ENCODE data around the gene CLDN10.
"Not testable (repeated sequence)": the region's sequence is repeated elsewhere in the genome, so short reads cannot be mapped to it uniquely, and the experiment has no call there.

The CLDN10 gene

GRCh38 chr13:95541308-95541707, 11.2 kb upstream of the CLDN10 start:
- DNase-seq (ENCODE audit: low read depth in 3 of 3) = no peak

DNA sequence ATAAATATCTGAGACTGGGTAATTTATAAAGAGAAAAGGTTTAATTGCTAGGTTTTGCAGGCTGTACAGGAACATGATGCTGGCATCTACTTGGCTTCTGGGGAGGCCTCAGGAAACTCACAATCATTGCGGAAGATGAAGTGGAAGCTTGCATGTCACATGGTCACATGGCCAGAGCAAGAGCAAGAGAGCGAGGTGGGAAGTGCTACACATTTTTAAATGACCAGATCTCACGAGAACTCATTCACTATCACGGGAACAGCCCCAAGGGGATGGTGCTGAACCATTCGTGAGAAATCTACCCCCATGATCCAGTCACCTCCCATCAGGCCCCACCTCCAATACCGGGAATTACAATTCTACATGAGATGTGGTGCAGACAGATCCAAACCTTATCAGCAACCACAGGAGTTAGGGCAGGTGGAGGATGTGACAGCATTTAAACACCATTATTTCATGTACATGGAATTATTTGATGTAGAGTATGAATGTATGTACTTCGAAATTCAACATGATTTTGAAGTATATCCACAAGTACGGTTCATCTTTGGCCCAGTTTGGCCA, 10.5 kb upstream of the CLDN10 start:
- no peak for DNase-seq (ENCODE audit: low read depth in 3 of 3)

DNA sequence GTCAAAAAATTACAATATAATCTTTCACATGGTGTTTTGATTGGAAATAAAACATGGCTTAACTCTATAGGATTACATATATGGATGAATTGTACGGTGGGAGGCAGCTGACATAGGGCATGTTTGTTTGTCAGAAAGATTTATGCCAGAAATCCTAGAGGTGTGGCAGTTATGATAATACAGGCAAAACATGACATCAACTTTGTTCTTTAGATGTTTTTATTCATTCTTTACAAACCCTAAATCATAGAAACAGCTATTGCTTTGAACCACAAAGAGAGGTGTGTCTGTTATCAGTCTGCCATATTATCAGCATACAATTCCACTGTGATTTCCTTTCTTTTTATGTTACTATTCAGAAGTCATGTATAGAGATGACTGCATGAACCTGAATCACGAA, 8.2 kb upstream of the CLDN10 start:
- no peak for DNase-seq (ENCODE audit: low read depth in 3 of 3)

DNA sequence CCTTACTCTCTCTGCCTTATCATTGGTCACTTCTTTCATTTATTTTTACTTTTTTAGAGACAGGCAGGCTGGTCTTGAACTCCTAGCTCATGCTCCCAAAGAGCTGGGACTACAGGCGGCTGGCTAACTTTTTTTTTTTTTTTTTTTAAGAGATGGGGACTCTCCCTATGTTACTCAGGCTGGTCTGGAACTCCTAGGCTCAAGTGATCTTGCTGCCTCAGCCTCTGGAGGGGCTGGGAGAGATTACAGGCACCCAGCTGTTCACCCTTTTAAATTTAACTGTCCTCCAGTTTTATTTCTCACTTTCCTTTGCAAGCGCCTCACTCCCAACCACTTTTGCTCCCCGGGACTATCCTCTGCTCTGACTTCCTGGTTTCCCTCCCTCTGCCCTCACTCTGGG, 5.6 kb upstream of the CLDN10 start:
- DNase-seq (ENCODE audit: low read depth in 3 of 3) = no peak

GRCh38 chr13:95547531-95548167, 4.9 kb upstream of the CLDN10 start:
- no peak for DNase-seq (ENCODE audit: low read depth in 3 of 3)

DNA sequence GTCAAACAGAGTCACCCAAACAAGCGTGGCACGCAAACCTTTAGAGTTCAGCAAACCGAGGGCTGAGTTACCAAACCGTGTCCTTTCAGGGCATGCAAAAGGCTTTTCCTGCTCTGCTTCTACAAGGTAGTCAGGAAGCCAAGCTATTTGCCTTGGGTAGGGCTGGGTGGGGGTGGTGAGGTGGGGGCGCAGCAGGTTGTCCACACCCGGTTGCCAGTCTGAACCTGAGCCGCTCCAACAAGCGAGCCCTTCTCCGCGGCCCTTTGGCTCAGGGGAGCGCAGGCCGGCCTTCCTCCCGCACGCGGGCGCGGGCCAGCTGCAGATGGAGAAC, 347 bp upstream of the CLDN10 start:
- DNase-seq (ENCODE audit: low read depth in 3 of 3) = no peak

GRCh38 chr13:95553581-95554385, 1.3 kb downstream of the CLDN10 start:
- no peak for DNase-seq (ENCODE audit: low read depth in 3 of 3)

GRCh38 chr13:95557013-95557412, 4.5 kb downstream of the CLDN10 start:
- no peak for DNase-seq (ENCODE audit: low read depth in 3 of 3)

DNA sequence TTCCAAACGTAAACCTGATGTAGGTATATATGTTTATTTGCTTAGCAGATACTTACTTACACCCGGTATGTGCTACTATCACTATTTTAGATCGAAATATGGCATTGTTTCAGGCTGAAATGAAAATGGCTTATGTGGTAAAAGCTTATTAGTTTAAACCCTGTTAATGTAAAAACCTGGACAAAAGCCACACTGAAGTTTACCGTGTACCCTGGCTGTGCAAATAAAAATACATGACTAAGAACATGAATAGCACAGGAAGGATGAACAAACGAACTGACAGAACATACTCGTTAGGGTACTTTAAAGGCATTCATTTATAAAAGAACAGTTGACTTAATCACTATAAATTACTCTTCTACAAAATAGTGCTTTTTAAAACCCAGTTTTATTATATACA, 6.6 kb downstream of the CLDN10 start:
- no peak for DNase-seq (ENCODE audit: low read depth in 3 of 3)

DNA sequence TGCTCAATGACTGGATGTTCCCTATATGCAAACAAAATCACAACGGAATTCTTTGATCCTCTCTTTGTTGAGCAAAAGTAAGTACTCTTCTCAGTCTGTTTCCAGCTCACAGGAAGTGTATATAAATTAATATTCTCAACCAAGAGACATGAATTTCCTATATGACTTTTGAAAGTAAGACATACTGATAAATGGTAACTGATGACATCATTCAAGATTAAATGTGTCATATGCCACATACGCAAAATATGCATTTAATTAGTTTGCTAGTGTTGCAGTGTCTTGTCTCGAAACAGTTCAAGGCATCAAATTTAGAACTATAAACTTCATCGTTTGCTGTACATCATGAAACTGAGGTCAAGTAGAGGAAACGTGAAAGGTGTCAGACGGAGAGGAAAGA, 7.9 kb downstream of the CLDN10 start:
- no peak for DNase-seq (ENCODE audit: low read depth in 3 of 3)

- DNase-seq (ENCODE audit: low read depth in 3 of 3) = no peak
These were observed 11.6 kb downstream of the CLDN10 start for GRCh38 chr13:95564091-95564490.

GRCh38 chr13:95564733-95565291, 12.3 kb downstream of the CLDN10 start:
- no peak for DNase-seq (ENCODE audit: low read depth in 3 of 3)

- DNase-seq (ENCODE audit: low read depth in 3 of 3) = not testable (repeated sequence)
These were observed 13.2 kb downstream of the CLDN10 start for GRCh38 chr13:95565758-95566157.

GRCh38 chr13:95568131-95568530, 15.6 kb downstream of the CLDN10 start:
- DNase-seq (ENCODE audit: low read depth in 3 of 3) = no peak

- no peak for DNase-seq (ENCODE audit: low read depth in 3 of 3)
These were observed 17.5 kb downstream of the CLDN10 start for GRCh38 chr13:95570016-95570415.

GRCh38 chr13:95571941-95572340, 19.4 kb downstream of the CLDN10 start:
- DNase-seq (ENCODE audit: low read depth in 3 of 3) = no peak

DNA sequence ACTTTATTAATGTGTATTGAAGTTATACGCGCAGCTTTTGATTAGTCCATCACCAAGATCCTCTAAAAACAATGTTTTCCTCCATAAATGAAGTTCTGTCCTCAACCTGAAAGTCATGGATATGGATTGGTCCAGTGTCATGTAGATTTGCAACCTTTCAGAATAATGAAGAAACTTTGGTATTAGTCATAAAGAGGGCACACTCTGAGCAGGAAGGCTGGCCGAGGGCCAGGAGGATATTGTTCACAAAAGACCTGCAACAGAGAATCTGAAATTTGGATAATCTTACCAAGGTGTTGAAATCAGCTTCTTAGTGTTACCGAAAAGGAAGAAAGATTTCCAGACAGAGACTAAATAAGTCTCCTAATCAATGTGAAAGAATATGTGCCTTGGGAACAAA, 20.7 kb downstream of the CLDN10 start:
- DNase-seq (ENCODE audit: low read depth in 3 of 3) = no peak

GRCh38 chr13:95579303-95579702, 26.8 kb downstream of the CLDN10 start:
- no peak for DNase-seq (ENCODE audit: low read depth in 3 of 3)

GRCh38 chr13:95585867-95586266, 33.3 kb downstream of the CLDN10 start:
- no peak for DNase-seq (ENCODE audit: low read depth in 3 of 3)

DNA sequence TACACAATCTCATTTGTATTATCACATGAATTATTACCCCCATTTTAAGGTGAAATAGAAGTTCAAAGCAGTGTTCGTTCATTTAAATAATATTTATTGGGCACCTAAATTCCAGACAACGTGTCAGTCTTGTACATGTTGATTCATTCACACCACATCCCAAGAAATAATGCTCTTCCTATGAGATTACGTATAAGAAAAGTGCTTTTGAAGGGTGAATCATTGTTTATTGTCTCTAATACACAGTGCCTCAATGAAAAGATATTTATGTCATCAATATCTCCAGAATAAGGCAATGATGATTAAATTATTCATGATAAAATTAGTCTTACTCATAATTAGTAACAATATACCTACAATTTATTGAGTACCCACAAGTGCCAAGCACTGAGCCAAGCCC, 35.6 kb downstream of the CLDN10 start:
- DNase-seq (ENCODE audit: low read depth in 3 of 3) = no peak

- no peak for DNase-seq (ENCODE audit: low read depth in 3 of 3)
These were observed 36.2 kb downstream of the CLDN10 start for GRCh38 chr13:95588721-95589120.

DNA sequence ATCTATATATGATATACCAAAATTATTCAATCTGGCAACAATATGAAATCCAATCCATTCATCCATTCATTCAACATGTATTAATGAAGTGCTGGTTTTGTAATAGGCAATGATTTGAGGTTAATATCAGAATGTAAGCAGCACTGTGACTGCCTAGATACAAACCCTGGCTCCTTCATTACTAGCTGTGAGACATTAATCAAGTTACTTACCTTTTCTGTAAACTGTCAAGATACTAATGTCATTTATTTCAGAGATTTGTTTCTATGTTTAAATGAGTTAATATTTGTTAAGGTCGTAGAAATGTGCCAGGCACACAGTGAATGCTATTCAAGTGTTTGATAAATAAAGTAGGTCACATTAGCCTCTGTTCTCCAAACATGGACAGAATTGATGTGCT, 40.9 kb downstream of the CLDN10 start:
- no peak for DNase-seq (ENCODE audit: low read depth in 3 of 3)

GRCh38 chr13:95596701-95597100, 44.2 kb downstream of the CLDN10 start:
- DNase-seq (ENCODE audit: low read depth in 3 of 3) = no peak

Data from stimulated activated CD4-positive, alpha-beta T cell treated with anti-CD3 and anti-CD28 coated beads, TNF-alpha, amount 100 ng/mL, for 4 hours (primary cell).